COR-L47 (cell line): Measurements from ENCODE around the gene OBSCN.

Experiments used
- DNase-seq: peaks from one replicate; lab custom pipeline; 2025; lab: John Stamatoyannopoulos, UW

The OBSCN gene

GRCh38 chr1:228417483-228418203 lies 209.8 kb downstream of the OBSCN start:
- DNase-seq: no peak

GRCh38 chr1:228420968-228421826 lies 213.4 kb downstream of the OBSCN start:
- no peak for DNase-seq

GRCh38 chr1:228423404-228424053 lies 215.7 kb downstream of the OBSCN start:
- no peak for DNase-seq

DNA sequence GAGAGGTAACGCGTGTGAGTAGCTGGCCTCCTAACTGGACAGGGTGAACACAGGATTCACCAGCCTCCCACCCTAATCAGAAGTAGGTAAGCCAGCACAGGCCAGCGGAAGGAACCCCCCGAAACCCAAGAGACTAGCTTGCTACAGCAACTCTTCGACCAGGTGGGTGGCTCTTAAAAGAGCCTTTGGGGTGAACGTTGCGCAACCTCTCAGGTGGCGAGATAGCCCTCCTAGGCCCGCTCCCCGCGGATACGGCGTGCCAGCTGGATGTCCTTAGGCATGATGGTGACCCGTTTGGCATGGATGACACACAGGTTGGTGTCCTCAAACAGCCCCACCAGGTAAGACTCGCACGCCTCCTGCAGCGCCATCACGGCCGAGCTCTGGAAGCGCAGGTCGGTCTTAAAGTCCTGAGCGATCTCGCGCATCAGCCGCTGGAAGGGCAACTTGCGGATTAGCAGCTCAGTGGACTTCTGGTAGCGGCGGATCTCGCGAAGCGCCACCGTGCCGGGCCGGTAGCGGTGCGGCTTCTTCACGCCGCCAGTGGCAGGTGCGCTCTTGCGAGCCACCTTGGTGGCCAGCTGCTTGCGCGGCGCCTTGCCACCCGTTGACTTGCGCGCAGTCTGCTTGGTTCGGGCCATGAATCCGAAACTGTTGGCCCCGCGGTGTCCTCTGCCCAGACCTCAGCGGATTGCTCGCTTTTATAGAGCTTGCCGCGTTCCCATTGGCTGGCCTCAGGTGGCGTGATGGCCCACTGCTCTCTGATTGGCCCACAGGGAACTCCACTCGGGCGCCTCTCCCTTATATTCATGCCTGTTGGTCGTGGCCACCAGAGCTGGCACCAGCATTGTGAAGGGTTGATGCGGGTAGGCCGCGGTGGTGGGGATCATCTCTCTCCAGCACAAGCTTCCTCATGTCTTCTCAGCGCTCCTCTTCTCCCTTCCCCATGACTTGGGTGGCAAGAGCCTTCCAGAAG lies 217.1 kb downstream of the OBSCN start:
- DNase-seq: no peak

DNA sequence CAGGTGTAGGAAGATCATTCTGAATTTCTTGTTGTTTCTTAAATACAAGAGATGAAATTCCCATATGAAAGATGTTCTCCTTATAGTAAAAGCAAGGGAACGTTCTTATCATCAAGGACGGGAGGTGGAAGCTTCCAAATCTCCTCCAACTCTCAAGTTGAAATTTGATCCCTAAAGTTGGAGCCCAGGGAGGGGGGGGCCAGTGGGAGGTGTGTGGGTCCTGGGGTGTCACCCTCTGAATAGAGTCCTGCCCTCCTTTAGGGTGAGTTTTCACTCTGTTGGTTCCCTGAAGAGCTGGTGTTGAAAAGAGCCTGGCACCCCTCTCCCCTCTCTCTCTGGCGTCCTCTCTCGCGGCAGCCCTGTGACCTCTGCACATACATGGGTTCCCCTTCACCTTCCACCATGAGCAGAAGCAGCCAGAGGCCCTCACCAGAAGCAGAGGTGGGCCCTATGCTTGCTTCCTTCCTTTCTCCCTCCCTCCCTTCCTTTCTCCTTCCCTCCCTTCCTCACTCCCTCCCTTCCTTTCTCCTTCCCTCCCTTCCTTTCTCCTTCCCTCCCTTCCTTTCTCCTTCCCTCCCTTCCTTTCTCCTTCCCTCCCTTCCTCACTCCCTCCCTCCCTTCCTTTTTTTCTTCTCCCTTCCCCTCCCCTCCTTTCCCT lies 218.8 kb downstream of the OBSCN start:
- no peak for DNase-seq

- no peak for DNase-seq
Measured at GRCh38 chr1:228428412-228428811, 220.6 kb downstream of the OBSCN start.
